Heart left ventricle (tissue), 13 donors: ENCODE measurements around the gene FUT8.

ENCODE experiments used
- CTCF ChIP-seq, 12 donors: fragments of 200-600 bp; sonication (generic) in 4 of 12; IDR thresholded peaks; one replicate each; pipeline versions ENCODE4 v1.5.0 to v1.8.0; 2018 to 2022; ENCODE audit warnings: antibody characterized with exemption in 12 of 12, mild to moderate bottlenecking in 5 of 12
- POLR2A ChIP-seq, 2 donors: fragments of 450-650 bp; IDR thresholded peaks; one replicate each; pipeline ENCODE4 v1.6.1; 2017; ENCODE audit warnings: antibody characterized with exemption in 2 of 2, mild to moderate bottlenecking in 2 of 2, moderate library complexity in 2 of 2
- donor health status: ischemic (EF 13 %, LVEDD 7.1; RV severe dilation, severe dysfunction).
- donor health status: DM: no; HTN: yes; CAD: no.
- donor health status: DM: no; HTN: no; CAD: no.
- donor health status: ischemic (EF 25% LVEDD 6.9; RV normal size, moderate dysfunction).
- donor health status: ischemic (EF 25% LVEDD 5.7; RV mildly dilated, moderate dysfunction).
- donor health status: ischemic (EF 35%, LVEDD 5.7; RV mildly dilated, moderate dysfunction).
- donor health status: nonischemic (EF 11% LVEDD 7.7; RV severe dilation, severe dysfunction).
- donor health status: DM: yes; HTN: yes; CAD: no.
- donor health status: PGD.
- donor health status: ischemic (EF 29% LVEDD 5.4; RV normal size, mild dysfunction).
- donor health status: nonischemic (EF 23%, LVEDD 6.1; RV moderate dilation, normal function).

GRCh38 chr14:65369560-65369959 is 43.0 kb upstream of the FUT8 start:
- TF ChIP-seq CTCF (IDR thresholded peaks at IDR 0.05) (no peak), POLR2A (IDR thresholded peaks at IDR 0.05) (no peak)
